ENCODE results near the gene TRIM8. TPM values are rescaled to one million over a fixed set of nuclear protein-coding genes. Genes with fewer than 3 reads are reported as not detected.

The TRIM8 gene
- total and polyA plus RNA-seq, 2 of the 4 experiments (the other 2 are of a cell fraction), result 25.5 to 126 TPM

GRCh38 chr10:102612964-102613275 is 31.4 kb upstream of the TRIM8 start:
- H3K4me2 ChIP-seq (ENCODE audit: low read depth, low read length), result no peak overlapping the region
- H3K9me1 ChIP-seq (ENCODE audit: insufficient read depth, low read length), result peaks cover 21% of the 10 kb centered on the region; the same call in 1 of the 2 replicates
- in situ Hi-C loops (cut with MboI; ENCODE audit: low sequenced_read_pairs) (no loop called here), dilution Hi-C loops (cut with HindIII; ENCODE audit: low sequenced_read_pairs, unreplicated experiment) (no loop called here), intact Hi-C loops (cut with micrococcal nuclease) (no loop called here)
- H3K9ac ChIP-seq (ENCODE audit: low read depth, low read length), result no peak overlapping the region
- H2AFZ ChIP-seq (replicated peaks; ENCODE audit: low read length, poor library complexity), result no peak overlapping the region
- peak overlapping the region in 1 of 2 experiments; percentile 16; a peak in 1 of 4 replicates for H4K8ac ChIP-seq (ENCODE audit: low read depth in 2 of 2, low read length in 2 of 2)
- H3K36me3 ChIP-seq (ENCODE audit: control insufficient read depth, insufficient read depth, low read length), result peaks cover 28% of the 10 kb centered on the region
- ATAC-seq (ENCODE audit: low read depth) (no peak), DNase-seq (no peak)
- H3K4me3 ChIP-seq (ENCODE audit: insufficient read depth, low read depth, low read length), result no peak overlapping the region
- no peak overlapping the region for H3K14ac ChIP-seq (replicated peaks; ENCODE audit: low read depth, low read length)
- no peak overlapping the region for H2BK5ac ChIP-seq (ENCODE audit: low read depth, low read length, poor library complexity, severe bottlenecking)
- no peak overlapping the region for H4K5ac ChIP-seq (ENCODE audit: low read depth, low read length)
- peak overlapping the region; percentile 5; the same call in 1 of the 2 replicates for H4K91ac ChIP-seq (ENCODE audit: insufficient read depth, low read depth, low read length)
- no TSS peak for BruUV-seq (replicated peaks)
- H2AK9ac ChIP-seq (replicated peaks; ENCODE audit: low read depth, low read length, poor library complexity), result no peak overlapping the region
- no peak overlapping the region for H3K27ac ChIP-seq (ENCODE audit: insufficient read depth, low read length)
- peak overlapping the region; percentile 29 for H2AK5ac ChIP-seq (ENCODE audit: low read depth, low read length)
- H3K4ac ChIP-seq (ENCODE audit: low read depth, low read length), result peak overlapping the region; percentile 13; the same call in 1 of the 2 replicates
- no peak overlapping the region for H2BK20ac ChIP-seq (ENCODE audit: low read depth, low read length)
- no peak overlapping the region for H3K56ac ChIP-seq (ENCODE audit: extremely low read depth, insufficient read depth, low read length)
- no peaks in the 10 kb centered on the region for H4K20me1 ChIP-seq (ENCODE audit: insufficient read depth, low read length)
- H3K27me3 ChIP-seq (ENCODE audit: control insufficient read depth, insufficient read depth, low read length), result no peaks in the 10 kb centered on the region
- POLR2A ChIA-PET (ENCODE audit: unreplicated experiment), result no interaction called here
- H3K9me3 ChIP-seq (ENCODE audit: control insufficient read depth, insufficient read depth, low read length), result no peaks in the 10 kb centered on the region
- 93% methylated on average over 2 of the region's 8 CpGs; no CpG with 5 or more reads in 1 of the 2 experiments for WGBS, 2 experiments (ENCODE audit: extremely low coverage in 2 of 2, insufficient read length in 1 of 2)
- CTCF ChIA-PET, result interaction anchor here (0.7 kb wide), 1 partner anchor 9 kb away, joined by 3 read pairs; no protein-coding TSS in a partner anchor
- H3K79me1 ChIP-seq (ENCODE audit: low read depth in 1 of 2, low read length in 2 of 2), result peaks cover 0 to 22% of the 10 kb centered on the region in 2 experiments; a peak in 2 of 4 replicates
- no peak overlapping the region for H3K18ac ChIP-seq (ENCODE audit: low read depth, low read length)
- H3K4me1 ChIP-seq (ENCODE audit: control insufficient read depth, insufficient read depth, low read length), result peaks cover 14% of the 10 kb centered on the region
- no peak overlapping the region for H2BK120ac ChIP-seq (ENCODE audit: low read depth, low read length)
- 0 out of 2 replicates have a peak, but pooled peaks have one; percentile 14 for TF ChIP-seq CEBPB (IDR thresholded peaks at IDR 0.05; ENCODE audit: low read depth, low read length)
- TF ChIP-seq CHD1 (IDR thresholded peaks at IDR 0.05; ENCODE audit: low read depth, low read length), result no peak
- H2BK15ac ChIP-seq (ENCODE audit: low read depth, low read length), result 0 out of 3 replicates have a peak overlapping the region, but pooled peaks have one; percentile 27
- no peak overlapping the region for H3K23ac ChIP-seq (ENCODE audit: low read depth, low read length)
